Karpas-422 (cell line): ENCODE results near the gene AGAP1. TPM values are rescaled to one million over a fixed set of nuclear protein-coding genes. Genes with fewer than 3 reads are reported as not detected.

Source experiments
- DNase-seq: peaks from one replicate; pipeline ENCODE4 v3.0.0-alpha.2; 2015
- H2AFZ ChIP-seq: fragments of 200-600 bp; sonication (generic); 2 replicates; pipeline ENCODE4 v1.6.1; 2014; ENCODE audit warnings: antibody characterized with exemption, low read length, mixed read lengths
- H3K27ac ChIP-seq: fragments of 200-600 bp; sonication (generic); 2 replicates; pipeline ENCODE4 v1.5.1; 2014; ENCODE audit warnings: mild to moderate bottlenecking, low read length, moderate library complexity
- H3K27me3 ChIP-seq: fragments of 200-600 bp; sonication (generic); 2 replicates; pipeline ENCODE4 v1.6.1; 2014; ENCODE audit warnings: low read length, mixed read lengths
- H3K36me3 ChIP-seq: fragments of 200-600 bp; sonication (generic); 2 replicates; pipeline ENCODE4 v1.6.1; 2014; ENCODE audit warnings: low read length, mixed read lengths; ENCODE audit not compliant: insufficient read depth
- H3K4me1 ChIP-seq: fragments of 200-600 bp; sonication (generic); 2 replicates; pipeline ENCODE4 v1.6.1; 2014; ENCODE audit warnings: mild to moderate bottlenecking, low read length, mixed read lengths
- H3K4me2 ChIP-seq: fragments of 200-600 bp; sonication (generic); 2 replicates; pipeline ENCODE4 v1.6.1; 2014; ENCODE audit warnings: low read length, low read depth, mild to moderate bottlenecking; ENCODE audit not compliant: poor library complexity, severe bottlenecking
- H3K4me3 ChIP-seq: fragments of 200-600 bp; sonication (generic); 2 replicates; pipeline ENCODE4 v1.5.1; 2014; ENCODE audit warnings: mild to moderate bottlenecking, antibody characterized with exemption, low read length, mixed read lengths
- H3K79me2 ChIP-seq: fragments of 200-600 bp; sonication (generic); 2 replicates; pipeline ENCODE4 v1.6.1; 2014; ENCODE audit warnings: mild to moderate bottlenecking, low read length, mixed read lengths
- H3K9ac ChIP-seq: fragments of 200-600 bp; sonication (generic); 2 replicates; pipeline ENCODE4 v1.6.0; 2014; ENCODE audit warnings: low read length
- H3K9me2 ChIP-seq: fragments of 200-600 bp; sonication (generic), shearing (Covaris generic); replicated peaks from 2 replicates; pipeline ENCODE4 v1.6.0; 2014; ENCODE audit warnings: mild to moderate bottlenecking, low read length, moderate library complexity; ENCODE audit not compliant: insufficient read depth
- H3K9me3 ChIP-seq: fragments of 300-700, 200-600 bp; sonication (generic); 2 replicates; pipeline ENCODE4 v1.6.1; 2014; ENCODE audit warnings: low read length, mixed read lengths
- H4K20me1 ChIP-seq: fragments of 200-600 bp; sonication (generic); 2 replicates; pipeline ENCODE4 v1.6.1; 2014; ENCODE audit warnings: mild to moderate bottlenecking, antibody characterized with exemption, low read length, low read depth; ENCODE audit not compliant: insufficient read depth
- total RNA-seq: library from RNA; depleted of rRNA; stranded (reverse); fragments of >200 nt; shearing (Covaris generic); gene quantifications from 2 replicates; pipeline ENCODE4 v1.2.3, GENCODE V29; 2014; ENCODE audit warnings: low replicate concordance

AGAP1 gene
- total RNA-seq, 1 experiment from 2014 or later = not detected

GRCh38 chr2:235841863-235842262 lies 348.0 kb downstream of the AGAP1 start:
- Histone ChIP-seq H3K9me3 (no peaks in the 10 kb centered on the region), H3K27ac (no peak overlapping the region), H3K79me2 (no peaks in the 10 kb centered on the region), H3K4me1 (no peaks in the 10 kb centered on the region), H3K36me3 (no peaks in the 10 kb centered on the region), H3K27me3 (no peaks in the 10 kb centered on the region), H3K4me3 (no peak overlapping the region), H3K4me2 (no peak overlapping the region), H4K20me1 (no peaks in the 10 kb centered on the region), H3K9me2 (no peaks in the 10 kb centered on the region), H3K9ac (no peak overlapping the region), H2AFZ (no peak overlapping the region)
- DNase-seq = no peak

GRCh38 chr2:235842941-235843340 lies 349.1 kb downstream of the AGAP1 start:
- Histone ChIP-seq H3K9me2 (no peaks in the 10 kb centered on the region), H3K4me3 (no peak overlapping the region), H3K9ac (no peak overlapping the region), H2AFZ (no peak overlapping the region), H3K27me3 (no peaks in the 10 kb centered on the region), H3K4me1 (no peaks in the 10 kb centered on the region), H4K20me1 (no peaks in the 10 kb centered on the region), H3K27ac (no peak overlapping the region), H3K36me3 (no peaks in the 10 kb centered on the region), H3K4me2 (no peak overlapping the region), H3K79me2 (no peaks in the 10 kb centered on the region), H3K9me3 (no peaks in the 10 kb centered on the region)
- DNase-seq = no peak

- Histone ChIP-seq H4K20me1 (no peaks in the 10 kb centered on the region), H2AFZ (no peak overlapping the region), H3K4me3 (no peak overlapping the region), H3K9me3 (no peaks in the 10 kb centered on the region), H3K27me3 (no peaks in the 10 kb centered on the region), H3K9me2 (no peaks in the 10 kb centered on the region), H3K9ac (no peak overlapping the region), H3K27ac (no peak overlapping the region), H3K4me2 (no peak overlapping the region), H3K79me2 (no peaks in the 10 kb centered on the region), H3K36me3 (no peaks in the 10 kb centered on the region), H3K4me1 (no peaks in the 10 kb centered on the region)
- no peak for DNase-seq
Measured at GRCh38 chr2:235843591-235844395, 349.9 kb downstream of the AGAP1 start.

GRCh38 chr2:235844561-235844960 lies 350.7 kb downstream of the AGAP1 start:
- Histone ChIP-seq H3K4me1 (no peaks in the 10 kb centered on the region), H3K4me2 (no peak overlapping the region), H3K27me3 (no peaks in the 10 kb centered on the region), H3K4me3 (no peak overlapping the region), H3K9ac (no peak overlapping the region), H3K9me3 (no peaks in the 10 kb centered on the region), H3K27ac (no peak overlapping the region), H3K9me2 (no peaks in the 10 kb centered on the region), H4K20me1 (no peaks in the 10 kb centered on the region), H3K36me3 (no peaks in the 10 kb centered on the region), H3K79me2 (no peaks in the 10 kb centered on the region), H2AFZ (no peak overlapping the region)
- no peak for DNase-seq

GRCh38 chr2:235845245-235845644 lies 351.4 kb downstream of the AGAP1 start:
- no peaks in the 10 kb centered on the region for H3K27me3 ChIP-seq
- DNase-seq = no peak
- H3K4me3 ChIP-seq = no peak overlapping the region
- H3K9me3 ChIP-seq = no peaks in the 10 kb centered on the region
- no peak overlapping the region for H2AFZ ChIP-seq
- no peaks in the 10 kb centered on the region for H4K20me1 ChIP-seq
- H3K4me2 ChIP-seq = no peak overlapping the region
- H3K4me1 ChIP-seq = no peaks in the 10 kb centered on the region
- no peak overlapping the region for H3K27ac ChIP-seq
- H3K9me2 ChIP-seq = no peaks in the 10 kb centered on the region
- no peaks in the 10 kb centered on the region for H3K36me3 ChIP-seq
- no peaks in the 10 kb centered on the region for H3K79me2 ChIP-seq
- no peak overlapping the region for H3K9ac ChIP-seq

GRCh38 chr2:235847576-235847975 lies 353.7 kb downstream of the AGAP1 start:
- H4K20me1 ChIP-seq = no peaks in the 10 kb centered on the region
- H2AFZ ChIP-seq = no peak overlapping the region
- H3K9ac ChIP-seq = no peak overlapping the region
- H3K27me3 ChIP-seq = no peaks in the 10 kb centered on the region
- H3K4me1 ChIP-seq = no peaks in the 10 kb centered on the region
- no peak overlapping the region for H3K4me2 ChIP-seq
- no peak overlapping the region for H3K27ac ChIP-seq
- no peak overlapping the region for H3K4me3 ChIP-seq
- no peaks in the 10 kb centered on the region for H3K9me3 ChIP-seq
- H3K36me3 ChIP-seq = no peaks in the 10 kb centered on the region
- DNase-seq = no peak
- H3K9me2 ChIP-seq = no peaks in the 10 kb centered on the region
- no peaks in the 10 kb centered on the region for H3K79me2 ChIP-seq

GRCh38 chr2:235848055-235848454 lies 354.2 kb downstream of the AGAP1 start:
- Histone ChIP-seq H3K79me2 (no peaks in the 10 kb centered on the region), H3K36me3 (no peaks in the 10 kb centered on the region), H3K9me3 (no peaks in the 10 kb centered on the region), H3K27ac (no peak overlapping the region), H3K9ac (no peak overlapping the region), H3K4me3 (no peak overlapping the region), H3K4me2 (no peak overlapping the region), H3K27me3 (no peaks in the 10 kb centered on the region), H3K4me1 (no peaks in the 10 kb centered on the region), H4K20me1 (no peaks in the 10 kb centered on the region), H3K9me2 (no peaks in the 10 kb centered on the region), H2AFZ (no peak overlapping the region)
- no peak for DNase-seq

- no peak overlapping the region for H3K4me2 ChIP-seq
- no peak overlapping the region for H3K9ac ChIP-seq
- no peak overlapping the region for H3K27ac ChIP-seq
- H3K79me2 ChIP-seq = no peaks in the 10 kb centered on the region
- no peaks in the 10 kb centered on the region for H3K27me3 ChIP-seq
- no peaks in the 10 kb centered on the region for H3K4me1 ChIP-seq
- no peaks in the 10 kb centered on the region for H3K9me3 ChIP-seq
- no peaks in the 10 kb centered on the region for H3K9me2 ChIP-seq
- H3K36me3 ChIP-seq = no peaks in the 10 kb centered on the region
- DNase-seq = no peak
- no peak overlapping the region for H2AFZ ChIP-seq
- no peaks in the 10 kb centered on the region for H4K20me1 ChIP-seq
- H3K4me3 ChIP-seq = no peak overlapping the region
Measured at GRCh38 chr2:235848946-235849345, 355.1 kb downstream of the AGAP1 start.
